ENCODE data around the gene CD226.

The CD226 gene

DNA sequence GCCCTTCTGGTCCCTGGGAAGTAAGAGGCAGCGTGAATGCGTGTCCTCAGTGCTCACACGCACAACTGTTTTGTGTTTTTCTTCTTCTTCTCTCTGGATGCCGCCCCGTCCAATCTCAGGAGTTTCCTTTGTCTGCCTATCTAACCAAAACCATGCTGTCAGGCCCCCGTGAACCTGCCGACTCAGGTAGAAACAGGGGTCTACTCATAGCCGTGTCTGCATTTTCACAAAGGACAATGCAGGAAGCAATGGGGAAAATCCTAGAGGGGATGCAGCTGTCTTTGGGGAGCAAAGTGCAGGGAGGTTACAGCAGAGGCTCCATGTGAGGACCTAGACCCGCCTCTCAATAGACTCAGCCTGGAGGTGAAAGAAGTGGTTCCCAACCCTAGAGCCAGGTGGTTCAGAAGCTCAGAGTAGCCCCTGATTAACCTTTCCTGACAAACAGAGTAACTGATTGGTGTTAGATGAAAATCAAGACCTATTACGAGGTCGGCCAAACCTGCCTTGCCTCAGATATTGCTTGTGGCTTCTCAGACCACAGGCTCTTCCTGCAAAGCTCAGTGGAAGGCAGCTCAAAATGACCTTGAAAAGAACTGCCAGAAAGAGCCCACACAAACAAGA lies 49.3 kb downstream of the CD226 start:
- H3K4me2 ChIP-seq (ENCODE audit: low read length): no peak overlapping the region
- no peaks in the 10 kb centered on the region for H3K36me3 ChIP-seq (ENCODE audit: control insufficient read depth, low read length)
- no peaks in the 10 kb centered on the region for H3K4me1 ChIP-seq (ENCODE audit: control insufficient read depth, low read length)
- H3K27me3 ChIP-seq (ENCODE audit: control insufficient read depth, low read length): no peaks in the 10 kb centered on the region
- H4K20me1 ChIP-seq (ENCODE audit: control insufficient read depth, insufficient read depth, low read depth, low read length): no peaks in the 10 kb centered on the region
- no peaks in the 10 kb centered on the region for H3K79me2 ChIP-seq (ENCODE audit: control insufficient read depth, low read length)
- H3K9me3 ChIP-seq (ENCODE audit: control insufficient read depth, insufficient read depth, low read length): 0 out of 2 replicates have a peak, but pooled peaks cover 3% of the 10 kb centered on the region
- H3K27ac ChIP-seq (ENCODE audit: low read depth, low read length): no peak overlapping the region
- H3K4me3 ChIP-seq (ENCODE audit: low read length): no peak overlapping the region
- H3K9me2 ChIP-seq (replicated peaks; ENCODE audit: control insufficient read depth, low read length): no peaks in the 10 kb centered on the region
- no peaks in the 10 kb centered on the region for H3F3A ChIP-seq (ENCODE audit: control insufficient read depth, insufficient read depth)
- TF ChIP-seq, protein P1, sequence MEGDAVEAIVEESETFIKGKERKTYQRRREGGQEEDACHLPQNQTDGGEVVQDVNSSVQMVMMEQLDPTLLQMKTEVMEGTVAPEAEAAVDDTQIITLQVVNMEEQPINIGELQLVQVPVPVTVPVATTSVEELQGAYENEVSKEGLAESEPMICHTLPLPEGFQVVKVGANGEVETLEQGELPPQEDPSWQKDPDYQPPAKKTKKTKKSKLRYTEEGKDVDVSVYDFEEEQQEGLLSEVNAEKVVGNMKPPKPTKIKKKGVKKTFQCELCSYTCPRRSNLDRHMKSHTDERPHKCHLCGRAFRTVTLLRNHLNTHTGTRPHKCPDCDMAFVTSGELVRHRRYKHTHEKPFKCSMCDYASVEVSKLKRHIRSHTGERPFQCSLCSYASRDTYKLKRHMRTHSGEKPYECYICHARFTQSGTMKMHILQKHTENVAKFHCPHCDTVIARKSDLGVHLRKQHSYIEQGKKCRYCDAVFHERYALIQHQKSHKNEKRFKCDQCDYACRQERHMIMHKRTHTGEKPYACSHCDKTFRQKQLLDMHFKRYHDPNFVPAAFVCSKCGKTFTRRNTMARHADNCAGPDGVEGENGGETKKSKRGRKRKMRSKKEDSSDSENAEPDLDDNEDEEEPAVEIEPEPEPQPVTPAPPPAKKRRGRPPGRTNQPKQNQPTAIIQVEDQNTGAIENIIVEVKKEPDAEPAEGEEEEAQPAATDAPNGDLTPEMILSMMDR (IDR thresholded peaks at IDR 0.05; ENCODE audit: low read depth, low read length, poor library complexity, severe bottlenecking): no peak
- no peak for TF ChIP-seq EZH2phosphoT487 (IDR thresholded peaks at IDR 0.05; ENCODE audit: borderline replicate concordance, low read length)

DNA sequence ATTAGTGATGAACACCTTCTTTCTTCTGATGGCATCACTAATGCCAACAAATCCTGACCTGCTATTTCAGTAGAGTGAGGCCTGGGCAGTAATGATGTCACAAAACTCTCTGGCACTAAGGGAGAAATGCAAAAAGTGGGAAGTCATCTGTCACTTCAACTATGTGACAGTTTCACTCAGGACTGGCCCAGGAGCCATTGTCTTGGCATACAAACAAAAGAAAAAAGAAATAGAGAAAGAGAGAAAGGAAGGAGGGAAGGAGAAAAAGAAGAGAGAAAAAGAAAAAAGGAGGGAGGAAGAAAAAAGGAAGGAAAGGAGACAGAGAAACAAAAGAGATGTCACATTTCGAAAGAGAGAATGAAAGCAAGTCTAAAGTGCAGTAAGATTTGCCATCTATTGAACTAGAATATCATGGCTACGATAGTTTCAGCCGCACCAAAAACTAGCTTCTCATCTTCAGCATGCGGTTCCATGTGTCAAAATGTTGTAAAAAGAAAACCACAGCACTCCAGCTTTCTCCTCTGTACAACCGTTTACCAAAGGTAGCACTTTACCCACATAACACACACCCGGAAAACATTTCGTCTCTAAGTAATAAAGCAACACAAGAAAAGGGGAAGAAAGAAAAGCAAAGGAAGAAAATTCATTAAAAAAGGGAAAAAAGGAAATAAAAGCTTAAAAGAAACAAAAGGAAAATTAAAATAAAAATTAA lies 50.1 kb downstream of the CD226 start:
- TF ChIP-seq EZH2phosphoT487 (IDR thresholded peaks at IDR 0.05; ENCODE audit: borderline replicate concordance, low read length): no peak
- TF ChIP-seq, protein P1 (IDR thresholded peaks at IDR 0.05; ENCODE audit: low read depth, low read length, poor library complexity, severe bottlenecking): no peak
- Histone ChIP-seq H3K9me3 (ENCODE audit: control insufficient read depth, insufficient read depth, low read length) (0 out of 2 replicates have a peak, but pooled peaks cover 3% of the 10 kb centered on the region), H3K4me1 (ENCODE audit: control insufficient read depth, low read length) (no peaks in the 10 kb centered on the region), H3K27ac (ENCODE audit: low read depth, low read length) (no peak overlapping the region), H3K36me3 (ENCODE audit: control insufficient read depth, low read length) (no peaks in the 10 kb centered on the region), H3F3A (ENCODE audit: control insufficient read depth, insufficient read depth) (no peaks in the 10 kb centered on the region), H3K79me2 (ENCODE audit: control insufficient read depth, low read length) (no peaks in the 10 kb centered on the region), H3K9me2 (replicated peaks; ENCODE audit: control insufficient read depth, low read length) (no peaks in the 10 kb centered on the region), H4K20me1 (ENCODE audit: control insufficient read depth, insufficient read depth, low read depth, low read length) (no peaks in the 10 kb centered on the region), H3K4me3 (ENCODE audit: low read length) (no peak overlapping the region), H3K4me2 (ENCODE audit: low read length) (no peak overlapping the region), H3K27me3 (ENCODE audit: control insufficient read depth, low read length) (no peaks in the 10 kb centered on the region)

DNA sequence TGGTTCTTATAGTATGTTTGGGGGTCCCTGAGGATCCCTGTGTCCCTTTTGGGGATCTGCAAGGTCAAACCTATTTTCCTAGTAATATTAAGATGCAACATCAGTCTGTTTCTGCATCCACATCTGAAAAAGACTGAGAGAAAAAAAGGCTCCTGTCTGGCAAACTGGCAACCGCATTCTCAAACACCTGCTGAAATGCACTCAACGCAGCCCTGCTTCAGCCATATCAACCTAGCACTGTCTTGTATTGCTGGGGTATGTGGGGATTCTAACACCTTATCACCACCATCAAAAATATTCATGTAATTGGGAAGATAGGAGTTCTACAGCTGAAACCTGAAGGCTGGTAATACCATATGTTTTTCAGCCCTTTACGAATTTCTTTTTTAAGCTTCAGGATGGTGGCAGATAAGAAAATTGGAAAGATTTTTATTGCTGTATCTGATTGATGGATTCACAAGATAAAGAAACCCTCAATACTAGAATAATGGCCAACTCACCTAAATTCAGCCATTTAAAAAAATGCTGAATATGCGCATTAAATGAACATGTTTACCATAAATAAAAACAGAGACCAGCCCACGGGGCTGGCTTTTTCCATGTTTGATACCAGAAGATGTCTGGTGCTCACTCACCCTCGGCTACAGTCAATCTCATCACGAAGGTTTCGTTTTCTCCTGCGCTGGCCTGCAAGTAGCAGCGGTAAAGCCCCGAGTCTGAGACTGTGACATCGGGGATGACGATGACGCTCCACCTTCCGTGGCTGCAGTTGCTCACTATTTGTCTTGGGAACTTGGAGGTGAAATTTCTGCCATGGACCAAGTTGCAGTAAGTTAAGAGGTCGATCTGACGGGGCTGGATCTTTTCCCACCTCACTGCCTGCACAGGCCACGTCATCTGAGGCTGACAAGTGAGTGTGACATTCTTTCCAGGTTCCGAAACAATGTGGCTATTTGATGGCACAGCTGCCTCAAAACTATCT lies 52.3 kb downstream of the CD226 start:
- no peak overlapping the region for H3K27ac ChIP-seq (ENCODE audit: low read depth, low read length)
- no peaks in the 10 kb centered on the region for H3K36me3 ChIP-seq (ENCODE audit: control insufficient read depth, low read length)
- no peak overlapping the region for H3K4me3 ChIP-seq (ENCODE audit: low read length)
- no peaks in the 10 kb centered on the region for H3F3A ChIP-seq (ENCODE audit: control insufficient read depth, insufficient read depth)
- no peaks in the 10 kb centered on the region for H3K9me2 ChIP-seq (replicated peaks; ENCODE audit: control insufficient read depth, low read length)
- no peaks in the 10 kb centered on the region for H3K4me1 ChIP-seq (ENCODE audit: control insufficient read depth, low read length)
- H3K4me2 ChIP-seq (ENCODE audit: low read length): no peak overlapping the region
- no peaks in the 10 kb centered on the region for H3K79me2 ChIP-seq (ENCODE audit: control insufficient read depth, low read length)
- no peak for TF ChIP-seq EZH2phosphoT487 (IDR thresholded peaks at IDR 0.05; ENCODE audit: borderline replicate concordance, low read length)
- TF ChIP-seq, protein P1 (IDR thresholded peaks at IDR 0.05; ENCODE audit: low read depth, low read length, poor library complexity, severe bottlenecking): no peak
- no peaks in the 10 kb centered on the region for H4K20me1 ChIP-seq (ENCODE audit: control insufficient read depth, insufficient read depth, low read depth, low read length)
- H3K9me3 ChIP-seq (ENCODE audit: control insufficient read depth, insufficient read depth, low read length): 0 out of 2 replicates have a peak, but pooled peaks cover 3% of the 10 kb centered on the region
- H3K27me3 ChIP-seq (ENCODE audit: control insufficient read depth, low read length): no peaks in the 10 kb centered on the region
